ENCODE data around the gene RAB8B.

The RAB8B gene

DNA sequence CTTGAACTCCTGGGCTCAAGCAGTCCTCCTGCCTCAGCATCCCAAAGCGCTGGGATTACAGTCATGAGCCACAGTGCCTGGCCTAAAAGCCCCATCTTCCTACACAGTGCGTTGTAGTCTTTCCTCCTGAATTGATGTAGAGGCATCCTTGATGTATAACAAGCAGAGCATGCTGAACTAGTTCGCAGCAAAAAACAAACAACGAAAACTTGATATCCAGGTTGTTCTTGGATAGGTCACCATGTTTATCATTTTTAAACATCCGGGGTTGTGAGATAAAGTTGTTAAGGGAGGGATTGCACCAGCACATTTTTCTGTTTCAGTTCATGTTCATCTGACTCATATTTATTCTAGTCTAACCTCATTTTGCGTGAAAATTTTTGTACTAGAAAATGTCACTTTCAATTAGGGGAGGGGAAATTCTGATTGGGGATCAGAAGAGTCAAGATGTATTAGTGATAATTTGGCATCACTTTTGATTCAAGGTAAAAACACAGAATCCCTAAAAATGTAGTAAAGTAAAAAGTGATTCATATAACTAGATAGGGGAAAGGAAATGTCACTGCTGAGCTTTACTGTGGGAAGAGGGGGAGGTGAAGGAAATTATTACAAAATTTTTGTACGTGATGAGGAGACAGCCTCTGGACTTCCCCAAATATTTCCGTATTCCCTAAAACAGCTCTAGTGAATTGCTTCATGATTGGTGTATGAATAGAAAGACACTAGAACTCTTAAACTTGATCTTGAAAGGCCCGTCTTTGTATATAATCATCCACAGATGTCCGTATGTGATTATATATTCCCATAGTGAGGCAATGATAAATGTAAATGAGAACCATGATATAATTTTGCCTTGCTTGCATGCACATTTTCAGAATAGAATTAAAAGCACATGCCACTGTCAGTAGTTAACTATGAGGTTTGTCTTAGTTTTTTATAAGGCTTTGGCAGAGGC lies 22.9 kb downstream of the RAB8B start:
- Histone ChIP-seq H3K4me1 (ENCODE audit: control insufficient read depth, insufficient read depth, low read length) (peaks cover 14% of the 10 kb centered on the region), H3K27me3 (ENCODE audit: control insufficient read depth, insufficient read depth, low read length) (no peaks in the 10 kb centered on the region), H3K9me3 (ENCODE audit: control insufficient read depth, insufficient read depth, low read length) (no peaks in the 10 kb centered on the region), H3K36me3 (ENCODE audit: control insufficient read depth, insufficient read depth, low read length) (no peaks in the 10 kb centered on the region), H3K4me3 (ENCODE audit: low read depth, low read length) (no peak overlapping the region), H3K9ac (ENCODE audit: low read depth, low read length) (no peak overlapping the region)

GRCh38 chr15:63218100-63218808 lies 28.8 kb downstream of the RAB8B start:
- Histone ChIP-seq H3K9me3 (ENCODE audit: control insufficient read depth, insufficient read depth, low read length) (no peaks in the 10 kb centered on the region), H3K4me3 (ENCODE audit: low read depth, low read length) (no peak overlapping the region), H3K27me3 (ENCODE audit: control insufficient read depth, insufficient read depth, low read length) (no peaks in the 10 kb centered on the region), H3K4me1 (ENCODE audit: control insufficient read depth, insufficient read depth, low read length) (peaks cover 6% of the 10 kb centered on the region), H3K36me3 (ENCODE audit: control insufficient read depth, insufficient read depth, low read length) (no peaks in the 10 kb centered on the region), H3K9ac (ENCODE audit: low read depth, low read length) (no peak overlapping the region)

DNA sequence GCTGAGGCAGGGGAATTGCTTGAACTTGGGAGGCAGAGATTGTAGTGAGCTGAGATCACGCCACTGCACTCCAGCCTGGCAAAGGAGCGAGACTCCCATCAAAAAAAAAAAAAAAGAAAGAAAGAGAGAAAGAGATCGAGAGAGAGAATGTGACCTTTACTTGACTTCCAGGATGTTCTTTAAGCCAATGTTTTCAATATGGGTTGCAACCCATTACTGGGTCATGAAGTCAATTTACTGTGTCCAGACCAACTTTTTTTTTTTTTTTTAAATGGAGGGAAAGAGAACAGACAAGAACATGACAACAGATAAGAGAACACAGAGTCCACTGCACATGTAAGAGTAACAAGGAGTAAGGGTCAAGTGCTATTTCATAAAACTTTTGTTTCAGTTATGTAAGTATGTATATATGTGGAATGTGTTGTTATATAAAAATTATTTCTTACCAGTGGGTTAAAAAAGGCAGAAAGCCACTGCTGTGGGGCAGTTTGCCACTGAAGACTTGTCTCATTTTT lies 29.8 kb downstream of the RAB8B start:
- Histone ChIP-seq H3K9ac (ENCODE audit: low read depth, low read length) (no peak overlapping the region), H3K4me1 (ENCODE audit: control insufficient read depth, insufficient read depth, low read length) (peaks cover 6% of the 10 kb centered on the region), H3K4me3 (ENCODE audit: low read depth, low read length) (no peak overlapping the region), H3K36me3 (ENCODE audit: control insufficient read depth, insufficient read depth, low read length) (no peaks in the 10 kb centered on the region), H3K27me3 (ENCODE audit: control insufficient read depth, insufficient read depth, low read length) (no peaks in the 10 kb centered on the region), H3K9me3 (ENCODE audit: control insufficient read depth, insufficient read depth, low read length) (no peaks in the 10 kb centered on the region)

DNA sequence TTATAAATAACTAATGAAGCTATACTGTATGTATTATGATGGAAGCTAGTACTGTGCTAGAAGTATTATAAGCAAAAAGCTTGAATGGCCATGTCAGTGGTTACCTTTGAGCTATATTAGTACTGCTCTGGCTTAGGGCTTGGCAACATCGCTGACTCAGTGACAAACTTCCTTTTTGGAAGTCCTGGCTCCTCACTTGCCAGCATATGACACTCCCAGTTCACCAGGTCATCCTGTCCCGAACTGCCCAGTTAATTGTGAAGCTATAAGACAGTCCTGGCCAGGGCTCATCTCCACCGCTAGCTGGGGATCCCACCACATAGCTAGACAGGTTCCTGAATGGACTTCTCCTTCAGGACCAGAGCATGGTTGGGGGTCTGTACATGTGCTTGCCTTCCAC lies 31.9 kb downstream of the RAB8B start:
- no peak overlapping the region for H3K4me3 ChIP-seq (ENCODE audit: low read depth, low read length)
- H3K9ac ChIP-seq (ENCODE audit: low read depth, low read length): no peak overlapping the region
- H3K36me3 ChIP-seq (ENCODE audit: control insufficient read depth, insufficient read depth, low read length): no peaks in the 10 kb centered on the region
- no peaks in the 10 kb centered on the region for H3K27me3 ChIP-seq (ENCODE audit: control insufficient read depth, insufficient read depth, low read length)
- H3K9me3 ChIP-seq (ENCODE audit: control insufficient read depth, insufficient read depth, low read length): no peaks in the 10 kb centered on the region
- H3K4me1 ChIP-seq (ENCODE audit: control insufficient read depth, insufficient read depth, low read length): peaks cover 6% of the 10 kb centered on the region

- Histone ChIP-seq H3K27me3 (ENCODE audit: control insufficient read depth, insufficient read depth, low read length) (no peaks in the 10 kb centered on the region), H3K4me3 (ENCODE audit: low read depth, low read length) (no peak overlapping the region), H3K9me3 (ENCODE audit: control insufficient read depth, insufficient read depth, low read length) (no peaks in the 10 kb centered on the region), H3K9ac (ENCODE audit: low read depth, low read length) (no peak overlapping the region), H3K36me3 (ENCODE audit: control insufficient read depth, insufficient read depth, low read length) (no peaks in the 10 kb centered on the region), H3K4me1 (ENCODE audit: control insufficient read depth, insufficient read depth, low read length) (peaks cover under 1% of the 10 kb centered on the region)
Observed at GRCh38 chr15:63223463-63223862, 34.1 kb downstream of the RAB8B start.

DNA sequence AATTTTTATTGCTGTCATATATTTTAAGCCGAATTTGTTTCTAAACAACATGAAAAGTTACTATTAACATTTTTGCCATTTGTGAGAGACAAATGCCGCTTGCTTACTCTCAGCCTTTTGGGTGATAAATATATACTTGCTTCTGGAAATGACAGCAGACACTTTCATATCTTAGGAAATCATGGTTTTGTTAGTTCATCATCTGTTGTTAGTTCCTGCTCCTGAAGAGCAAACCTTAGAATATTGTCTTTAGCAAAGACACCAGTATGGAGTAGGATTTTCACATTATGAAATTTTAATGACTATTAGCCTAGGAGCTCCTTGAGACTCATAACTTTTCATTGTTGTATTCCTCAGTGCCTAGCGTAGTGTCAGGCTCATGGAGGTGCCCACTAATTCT lies 36.0 kb downstream of the RAB8B start:
- Histone ChIP-seq H3K27me3 (ENCODE audit: control insufficient read depth, insufficient read depth, low read length) (no peaks in the 10 kb centered on the region), H3K9ac (ENCODE audit: low read depth, low read length) (no peak overlapping the region), H3K4me3 (ENCODE audit: low read depth, low read length) (no peak overlapping the region), H3K36me3 (ENCODE audit: control insufficient read depth, insufficient read depth, low read length) (no peaks in the 10 kb centered on the region), H3K9me3 (ENCODE audit: control insufficient read depth, insufficient read depth, low read length) (no peaks in the 10 kb centered on the region), H3K4me1 (ENCODE audit: control insufficient read depth, insufficient read depth, low read length) (no peaks in the 10 kb centered on the region)

DNA sequence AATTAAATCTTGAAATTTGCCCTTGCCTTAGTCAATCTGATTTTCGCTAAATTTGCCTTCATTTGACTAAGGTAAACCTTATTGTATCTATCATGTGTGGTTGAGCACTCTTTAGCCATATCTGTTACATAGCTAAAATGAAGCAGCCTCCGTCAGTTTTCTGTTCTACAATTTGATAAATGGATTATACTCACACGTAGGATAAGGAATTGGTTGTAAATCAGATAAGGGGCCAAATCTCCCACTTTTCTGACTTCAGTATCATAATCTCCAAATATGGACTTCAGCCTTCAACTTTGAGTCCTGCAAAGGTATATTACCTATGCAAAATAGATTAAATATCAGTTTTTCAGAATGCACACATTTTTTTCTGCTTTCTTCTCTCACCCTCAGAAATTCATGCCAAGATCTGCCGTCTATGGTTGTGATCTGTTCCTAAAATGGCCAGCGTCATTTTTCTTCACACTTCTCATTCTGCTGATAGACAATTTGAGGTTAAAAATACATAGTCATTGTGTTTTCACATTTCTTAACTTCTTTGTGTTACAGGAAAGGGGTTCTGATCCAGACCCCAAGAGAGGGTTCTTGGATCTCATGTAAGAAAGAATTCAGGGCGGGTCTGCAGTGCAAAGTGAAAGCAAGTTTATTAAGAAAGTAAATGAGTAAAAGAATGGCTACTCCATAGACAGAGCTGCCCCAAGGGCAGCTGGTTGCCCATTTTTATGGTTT lies 36.9 kb downstream of the RAB8B start:
- no peak overlapping the region for H3K9ac ChIP-seq (ENCODE audit: low read depth, low read length)
- H3K36me3 ChIP-seq (ENCODE audit: control insufficient read depth, insufficient read depth, low read length): no peaks in the 10 kb centered on the region
- no peaks in the 10 kb centered on the region for H3K4me1 ChIP-seq (ENCODE audit: control insufficient read depth, insufficient read depth, low read length)
- no peaks in the 10 kb centered on the region for H3K9me3 ChIP-seq (ENCODE audit: control insufficient read depth, insufficient read depth, low read length)
- H3K27me3 ChIP-seq (ENCODE audit: control insufficient read depth, insufficient read depth, low read length): no peaks in the 10 kb centered on the region
- no peak overlapping the region for H3K4me3 ChIP-seq (ENCODE audit: low read depth, low read length)

GRCh38 chr15:63226966-63227401 lies 37.6 kb downstream of the RAB8B start:
- no peaks in the 10 kb centered on the region for H3K9me3 ChIP-seq (ENCODE audit: control insufficient read depth, insufficient read depth, low read length)
- H3K4me1 ChIP-seq (ENCODE audit: control insufficient read depth, insufficient read depth, low read length): no peaks in the 10 kb centered on the region
- no peaks in the 10 kb centered on the region for H3K27me3 ChIP-seq (ENCODE audit: control insufficient read depth, insufficient read depth, low read length)
- H3K36me3 ChIP-seq (ENCODE audit: control insufficient read depth, insufficient read depth, low read length): no peaks in the 10 kb centered on the region
- H3K9ac ChIP-seq (ENCODE audit: low read depth, low read length): no peak overlapping the region
- no peak overlapping the region for H3K4me3 ChIP-seq (ENCODE audit: low read depth, low read length)

DNA sequence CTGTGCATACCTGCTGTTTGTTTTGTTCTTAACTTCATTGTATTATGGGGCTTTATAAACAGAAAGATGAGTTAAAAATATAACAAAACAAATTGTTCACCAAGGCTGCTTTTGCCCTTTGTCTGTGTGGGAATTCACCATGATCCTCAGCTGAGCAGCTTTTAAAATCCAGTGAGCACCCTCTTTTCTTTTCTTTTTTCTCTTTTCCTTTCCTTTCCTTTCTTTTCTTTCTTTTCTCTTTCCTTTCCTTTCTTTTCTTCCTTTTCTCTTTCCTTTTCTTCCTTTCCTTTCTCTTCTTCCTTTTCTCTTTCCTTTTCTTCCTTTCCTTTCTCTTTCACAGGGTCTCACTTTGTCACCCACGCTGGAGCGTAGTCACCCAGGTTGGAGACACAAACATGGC lies 38.3 kb downstream of the RAB8B start:
- H3K36me3 ChIP-seq (ENCODE audit: control insufficient read depth, insufficient read depth, low read length): no peaks in the 10 kb centered on the region
- no peaks in the 10 kb centered on the region for H3K4me1 ChIP-seq (ENCODE audit: control insufficient read depth, insufficient read depth, low read length)
- H3K4me3 ChIP-seq (ENCODE audit: low read depth, low read length): no peak overlapping the region
- H3K27me3 ChIP-seq (ENCODE audit: control insufficient read depth, insufficient read depth, low read length): no peaks in the 10 kb centered on the region
- no peak overlapping the region for H3K9ac ChIP-seq (ENCODE audit: low read depth, low read length)
- no peaks in the 10 kb centered on the region for H3K9me3 ChIP-seq (ENCODE audit: control insufficient read depth, insufficient read depth, low read length)

DNA sequence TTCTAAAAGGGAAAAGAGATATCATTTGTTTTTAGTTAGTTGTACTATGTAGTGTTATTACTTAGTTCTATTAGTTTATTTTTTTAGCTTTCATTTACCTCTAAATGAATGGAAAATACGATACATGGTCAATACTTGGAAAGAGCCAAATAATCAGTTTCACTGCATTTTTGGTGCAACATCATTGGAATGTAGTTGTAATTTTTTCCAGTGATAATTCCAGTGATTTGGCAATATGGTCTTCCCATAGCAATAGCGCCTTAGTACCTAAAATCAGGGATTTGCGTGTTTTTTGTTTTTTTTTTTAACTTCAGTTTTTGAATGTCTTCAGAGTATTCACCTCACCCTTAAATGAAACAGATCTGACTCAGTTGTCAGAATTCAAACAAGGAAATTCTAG lies 41.8 kb downstream of the RAB8B start:
- Histone ChIP-seq H3K9me3 (ENCODE audit: control insufficient read depth, insufficient read depth, low read length) (no peaks in the 10 kb centered on the region), H3K4me1 (ENCODE audit: control insufficient read depth, insufficient read depth, low read length) (no peaks in the 10 kb centered on the region), H3K36me3 (ENCODE audit: control insufficient read depth, insufficient read depth, low read length) (no peaks in the 10 kb centered on the region), H3K27me3 (ENCODE audit: control insufficient read depth, insufficient read depth, low read length) (no peaks in the 10 kb centered on the region), H3K4me3 (ENCODE audit: low read depth, low read length) (no peak overlapping the region), H3K9ac (ENCODE audit: low read depth, low read length) (no peak overlapping the region)

- no peak overlapping the region for H3K4me3 ChIP-seq (ENCODE audit: low read depth, low read length)
- no peaks in the 10 kb centered on the region for H3K9me3 ChIP-seq (ENCODE audit: control insufficient read depth, insufficient read depth, low read length)
- H3K27me3 ChIP-seq (ENCODE audit: control insufficient read depth, insufficient read depth, low read length): no peaks in the 10 kb centered on the region
- H3K36me3 ChIP-seq (ENCODE audit: control insufficient read depth, insufficient read depth, low read length): no peaks in the 10 kb centered on the region
- no peaks in the 10 kb centered on the region for H3K4me1 ChIP-seq (ENCODE audit: control insufficient read depth, insufficient read depth, low read length)
- no peak overlapping the region for H3K9ac ChIP-seq (ENCODE audit: low read depth, low read length)
Observed at GRCh38 chr15:63231706-63232105, 42.3 kb downstream of the RAB8B start.

Data from iPS-15b (cell line).